Measurements from ENCODE around the gene EPS15.

GRCh38 chr1:51560034-51560433 is 41.0 kb upstream of the EPS15 start:
- TF ChIP-seq FOXM1 (IDR thresholded peaks at IDR 0.05; ENCODE audit: borderline replicate concordance) (no peak), HDGF (IDR thresholded peaks at IDR 0.05; ENCODE audit: borderline replicate concordance) (no peak), ELF4 (IDR thresholded peaks at IDR 0.05) (no peak)

Data from HEK293T (cell line).